ENCODE results near the gene KRT77.

GRCh38 chr12:52681526-52682380, 21.6 kb downstream of the KRT77 start:
- no peak for TF ChIP-seq CTCF (conservative IDR thresholded peaks at IDR 0.05 in 1 of 2, IDR thresholded peaks at IDR 0.05 in 1 of 2; ENCODE audit: low read depth in 1 of 2, low read length in 2 of 2)
- TF ChIP-seq EZH2 (IDR thresholded peaks at IDR 0.05; ENCODE audit: low read length, missing control alignments): no peak
